ENCODE results near the gene LSM4. TPM values are rescaled to one million over a fixed set of nuclear protein-coding genes. Genes with fewer than 3 reads are reported as not detected.

The LSM4 gene
- total and polyA plus RNA-seq, 2 of the 13 experiments (the other 11 are each of a cell fraction or from before 2014, with no cell fraction given): 65.8 to 166 TPM

DNA sequence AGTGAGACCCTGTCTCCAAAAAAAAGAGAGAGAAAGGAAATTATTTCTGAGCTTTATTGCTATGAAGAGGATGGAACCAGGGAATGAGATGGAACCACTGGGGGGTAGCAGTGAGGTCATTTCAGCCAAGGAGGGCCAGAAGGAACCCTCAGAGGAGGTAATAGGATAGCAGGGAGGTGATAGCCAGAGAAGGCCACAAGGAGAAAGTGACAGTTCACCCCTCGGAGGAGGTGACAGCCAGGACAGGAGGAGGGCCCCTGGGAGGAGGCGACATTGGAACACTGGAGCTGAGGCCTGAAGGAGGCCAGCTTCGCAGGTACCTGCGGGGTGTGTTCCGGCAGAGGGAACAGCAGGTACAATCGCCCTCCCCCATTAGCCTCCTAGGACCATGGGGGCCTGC lies 16.8 kb upstream of the LSM4 start (continued):
- TF ChIP-seq, protein P1, sequence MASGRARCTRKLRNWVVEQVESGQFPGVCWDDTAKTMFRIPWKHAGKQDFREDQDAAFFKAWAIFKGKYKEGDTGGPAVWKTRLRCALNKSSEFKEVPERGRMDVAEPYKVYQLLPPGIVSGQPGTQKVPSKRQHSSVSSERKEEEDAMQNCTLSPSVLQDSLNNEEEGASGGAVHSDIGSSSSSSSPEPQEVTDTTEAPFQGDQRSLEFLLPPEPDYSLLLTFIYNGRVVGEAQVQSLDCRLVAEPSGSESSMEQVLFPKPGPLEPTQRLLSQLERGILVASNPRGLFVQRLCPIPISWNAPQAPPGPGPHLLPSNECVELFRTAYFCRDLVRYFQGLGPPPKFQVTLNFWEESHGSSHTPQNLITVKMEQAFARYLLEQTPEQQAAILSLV (CRISPR knock-in tag; IDR thresholded peaks at IDR 0.05; ENCODE audit: borderline replicate concordance): 0 out of 2 replicates have a peak, but pooled peaks have one; percentile 1
- TF ChIP-seq ARNTL (CRISPR knock-in tag; IDR thresholded peaks at IDR 0.05): peak; percentile 8; the same call in 1 of the 2 replicates
- TF ChIP-seq, protein P2, sequence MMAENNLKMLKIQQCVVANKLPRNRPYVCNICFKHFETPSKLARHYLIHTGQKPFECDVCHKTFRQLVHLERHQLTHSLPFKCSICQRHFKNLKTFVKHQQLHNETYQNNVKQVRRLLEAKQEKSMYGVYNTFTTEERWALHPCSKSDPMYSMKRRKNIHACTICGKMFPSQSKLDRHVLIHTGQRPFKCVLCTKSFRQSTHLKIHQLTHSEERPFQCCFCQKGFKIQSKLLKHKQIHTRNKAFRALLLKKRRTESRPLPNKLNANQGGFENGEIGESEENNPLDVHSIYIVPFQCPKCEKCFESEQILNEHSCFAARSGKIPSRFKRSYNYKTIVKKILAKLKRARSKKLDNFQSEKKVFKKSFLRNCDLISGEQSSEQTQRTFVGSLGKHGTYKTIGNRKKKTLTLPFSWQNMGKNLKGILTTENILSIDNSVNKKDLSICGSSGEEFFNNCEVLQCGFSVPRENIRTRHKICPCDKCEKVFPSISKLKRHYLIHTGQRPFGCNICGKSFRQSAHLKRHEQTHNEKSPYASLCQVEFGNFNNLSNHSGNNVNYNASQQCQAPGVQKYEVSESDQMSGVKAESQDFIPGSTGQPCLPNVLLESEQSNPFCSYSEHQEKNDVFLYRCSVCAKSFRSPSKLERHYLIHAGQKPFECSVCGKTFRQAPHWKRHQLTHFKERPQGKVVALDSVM (CRISPR knock-in tag; IDR thresholded peaks at IDR 0.05): peak; percentile 6; the same call in 1 of the 2 replicates
- TF ChIP-seq, protein P3, sequence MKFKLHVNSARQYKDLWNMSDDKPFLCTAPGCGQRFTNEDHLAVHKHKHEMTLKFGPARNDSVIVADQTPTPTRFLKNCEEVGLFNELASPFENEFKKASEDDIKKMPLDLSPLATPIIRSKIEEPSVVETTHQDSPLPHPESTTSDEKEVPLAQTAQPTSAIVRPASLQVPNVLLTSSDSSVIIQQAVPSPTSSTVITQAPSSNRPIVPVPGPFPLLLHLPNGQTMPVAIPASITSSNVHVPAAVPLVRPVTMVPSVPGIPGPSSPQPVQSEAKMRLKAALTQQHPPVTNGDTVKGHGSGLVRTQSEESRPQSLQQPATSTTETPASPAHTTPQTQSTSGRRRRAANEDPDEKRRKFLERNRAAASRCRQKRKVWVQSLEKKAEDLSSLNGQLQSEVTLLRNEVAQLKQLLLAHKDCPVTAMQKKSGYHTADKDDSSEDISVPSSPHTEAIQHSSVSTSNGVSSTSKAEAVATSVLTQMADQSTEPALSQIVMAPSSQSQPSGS (CRISPR knock-in tag; IDR thresholded peaks at IDR 0.05): 0 out of 2 replicates have a peak, but pooled peaks have one; percentile 0
- TF ChIP-seq ZNF549 (CRISPR knock-in tag; IDR thresholded peaks at IDR 0.05): no peak
- 0 out of 2 replicates have a peak, but pooled peaks have one; percentile 24 for TF ChIP-seq NR2F6 (IDR thresholded peaks at IDR 0.05)
- no peak for TF ChIP-seq NR2F6 (CRISPR knock-in tag; IDR thresholded peaks at IDR 0.05)
- peak; percentile 33 for TF ChIP-seq STAG1 (CRISPR knock-in tag; IDR thresholded peaks at IDR 0.05)

DNA sequence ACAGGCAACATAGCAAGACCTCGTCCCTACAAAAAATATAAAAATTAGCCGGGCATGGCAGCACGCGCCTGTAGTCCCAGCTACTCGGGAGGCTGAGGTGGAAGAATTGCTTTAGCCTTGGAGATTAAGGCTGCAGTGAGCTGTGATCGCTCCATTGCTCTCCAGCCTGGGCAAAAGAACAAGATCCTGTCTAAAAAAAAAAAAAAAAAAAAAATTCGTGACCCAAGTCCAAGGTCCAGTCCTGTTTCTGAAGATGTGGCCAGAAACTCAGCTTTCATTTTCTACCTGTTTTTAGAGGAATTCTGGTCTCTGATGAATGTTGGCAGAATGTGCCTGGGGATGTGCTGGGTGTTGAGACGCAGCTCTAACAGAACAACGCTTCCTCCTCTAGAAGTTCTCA lies 15.7 kb upstream of the LSM4 start:
- intact Hi-C loops (cut with micrococcal nuclease; ENCODE audit: unreplicated experiment) (loop anchor here (5.0 kb wide), 1 partner anchor 74 kb away; no protein-coding TSS in a partner anchor), in situ Hi-C loops (cut with HindIII; ENCODE audit: extremely low pct_ligation_motif_present, low pct_unique_long_range_greater_than_20kb) (no loop called here)
- 0 out of 2 replicates have a peak overlapping the region, but pooled peaks have one; percentile 15 for H3K9ac ChIP-seq (ENCODE audit: insufficient read depth, low read depth, low read length)
- peaks cover 80% of the 10 kb centered on the region for H3K4me1 ChIP-seq (ENCODE audit: insufficient read depth, low read length)
- H3K4me2 ChIP-seq (ENCODE audit: low read depth, low read length): peak overlapping the region; percentile 69
- ChIA-PET POLR2A (interaction anchor here (0.6 to 5.1 kb wide), 14 partner anchors 10 to 181 kb away, joined by 3 to 36 read pairs (median 4); partner anchors contain the start of genes GDF15, JUND and LSM4), CTCF (ENCODE audit: low intra/inter-chr PET ratio, low total read pairs) (no interaction called here)
- BruUV-seq (replicated peaks): no TSS peak
- DNase-seq (ENCODE audit: low spot score): no peak
- WGBS (ENCODE audit: low lambda C conversion rate): under 1% methylated on average over 9 of the region's 9 CpGs
- no peak for FAIRE-seq
- no peaks in the 10 kb centered on the region for H3K9me3 ChIP-seq (ENCODE audit: low read length)
- no peak overlapping the region for H2AFZ ChIP-seq (ENCODE audit: low read length)
- H3K36me3 ChIP-seq (replicated peaks in 1 of 2; ENCODE audit: control insufficient read depth in 1 of 2, insufficient read depth in 2 of 2, low read length in 2 of 2): peaks cover 3 to 15% of the 10 kb centered on the region in 2 experiments; a peak in 2 of 5 replicates
- no peak for ATAC-seq
- H3K27me3 ChIP-seq (ENCODE audit: control insufficient read depth in 1 of 2, insufficient read depth in 2 of 2, low read length in 2 of 2): no peaks in the 10 kb centered on the region
- H3K27ac ChIP-seq (ENCODE audit: extremely low read length, insufficient read depth, low read length): peak overlapping the region; percentile 2
- H3K79me2 ChIP-seq (ENCODE audit: insufficient read depth, low read length): peaks cover 13% of the 10 kb centered on the region
- peak overlapping the region in 1 of 3 experiments; percentile 25; a peak in 3 of 6 replicates for H3K4me3 ChIP-seq (replicated peaks in 1 of 3; ENCODE audit: insufficient read depth in 1 of 3, low read depth in 2 of 3, low read length in 3 of 3)
- H4K20me1 ChIP-seq (ENCODE audit: insufficient read depth, low read length): peaks cover 5% of the 10 kb centered on the region; the same call in 1 of the 2 replicates
- TF ChIP-seq ARNT2 (CRISPR knock-in tag; IDR thresholded peaks at IDR 0.05; ENCODE audit: low read depth) (no peak), ZNF788 (CRISPR knock-in tag; IDR thresholded peaks at IDR 0.05; ENCODE audit: borderline replicate concordance) (no peak), ZNF331 (CRISPR knock-in tag; IDR thresholded peaks at IDR 0.05) (no peak)
- TF ChIP-seq, protein P4, sequence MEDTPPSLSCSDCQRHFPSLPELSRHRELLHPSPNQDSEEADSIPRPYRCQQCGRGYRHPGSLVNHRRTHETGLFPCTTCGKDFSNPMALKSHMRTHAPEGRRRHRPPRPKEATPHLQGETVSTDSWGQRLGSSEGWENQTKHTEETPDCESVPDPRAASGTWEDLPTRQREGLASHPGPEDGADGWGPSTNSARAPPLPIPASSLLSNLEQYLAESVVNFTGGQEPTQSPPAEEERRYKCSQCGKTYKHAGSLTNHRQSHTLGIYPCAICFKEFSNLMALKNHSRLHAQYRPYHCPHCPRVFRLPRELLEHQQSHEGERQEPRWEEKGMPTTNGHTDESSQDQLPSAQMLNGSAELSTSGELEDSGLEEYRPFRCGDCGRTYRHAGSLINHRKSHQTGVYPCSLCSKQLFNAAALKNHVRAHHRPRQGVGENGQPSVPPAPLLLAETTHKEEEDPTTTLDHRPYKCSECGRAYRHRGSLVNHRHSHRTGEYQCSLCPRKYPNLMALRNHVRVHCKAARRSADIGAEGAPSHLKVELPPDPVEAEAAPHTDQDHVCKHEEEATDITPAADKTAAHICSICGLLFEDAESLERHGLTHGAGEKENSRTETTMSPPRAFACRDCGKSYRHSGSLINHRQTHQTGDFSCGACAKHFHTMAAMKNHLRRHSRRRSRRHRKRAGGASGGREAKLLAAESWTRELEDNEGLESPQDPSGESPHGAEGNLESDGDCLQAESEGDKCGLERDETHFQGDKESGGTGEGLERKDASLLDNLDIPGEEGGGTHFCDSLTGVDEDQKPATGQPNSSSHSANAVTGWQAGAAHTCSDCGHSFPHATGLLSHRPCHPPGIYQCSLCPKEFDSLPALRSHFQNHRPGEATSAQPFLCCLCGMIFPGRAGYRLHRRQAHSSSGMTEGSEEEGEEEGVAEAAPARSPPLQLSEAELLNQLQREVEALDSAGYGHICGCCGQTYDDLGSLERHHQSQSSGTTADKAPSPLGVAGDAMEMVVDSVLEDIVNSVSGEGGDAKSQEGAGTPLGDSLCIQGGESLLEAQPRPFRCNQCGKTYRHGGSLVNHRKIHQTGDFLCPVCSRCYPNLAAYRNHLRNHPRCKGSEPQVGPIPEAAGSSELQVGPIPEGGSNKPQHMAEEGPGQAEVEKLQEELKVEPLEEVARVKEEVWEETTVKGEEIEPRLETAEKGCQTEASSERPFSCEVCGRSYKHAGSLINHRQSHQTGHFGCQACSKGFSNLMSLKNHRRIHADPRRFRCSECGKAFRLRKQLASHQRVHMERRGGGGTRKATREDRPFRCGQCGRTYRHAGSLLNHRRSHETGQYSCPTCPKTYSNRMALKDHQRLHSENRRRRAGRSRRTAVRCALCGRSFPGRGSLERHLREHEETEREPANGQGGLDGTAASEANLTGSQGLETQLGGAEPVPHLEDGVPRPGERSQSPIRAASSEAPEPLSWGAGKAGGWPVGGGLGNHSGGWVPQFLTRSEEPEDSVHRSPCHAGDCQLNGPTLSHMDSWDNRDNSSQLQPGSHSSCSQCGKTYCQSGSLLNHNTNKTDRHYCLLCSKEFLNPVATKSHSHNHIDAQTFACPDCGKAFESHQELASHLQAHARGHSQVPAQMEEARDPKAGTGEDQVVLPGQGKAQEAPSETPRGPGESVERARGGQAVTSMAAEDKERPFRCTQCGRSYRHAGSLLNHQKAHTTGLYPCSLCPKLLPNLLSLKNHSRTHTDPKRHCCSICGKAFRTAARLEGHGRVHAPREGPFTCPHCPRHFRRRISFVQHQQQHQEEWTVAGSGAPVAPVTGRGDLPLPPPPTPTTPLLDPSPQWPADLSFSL (CRISPR knock-in tag; IDR thresholded peaks at IDR 0.05): no peak
